GM12891 (cell line): ENCODE data around the gene F12.

ENCODE experiments used
- PAX5 ChIP-seq: IDR thresholded peaks from 2 replicates; pipeline ENCODE4 v1.6.1; 2011; ENCODE audit warnings: low read length, moderate library complexity, mild to moderate bottlenecking; ENCODE audit not compliant: insufficient read depth, severe bottlenecking
- POLR2A ChIP-seq: IDR thresholded peaks from 2 replicates; pipeline ENCODE4 v1.6.1; 2011; ENCODE audit warnings: low read depth, low read length, control low read depth
- POLR2AphosphoS5 ChIP-seq: IDR thresholded peaks from 2 replicates; pipeline ENCODE4 v1.6.1; 2011; ENCODE audit warnings: low read depth, low read length, control low read depth
- SPI1 ChIP-seq: IDR thresholded peaks from 2 replicates; pipeline ENCODE4 v1.6.1; 2011; ENCODE audit warnings: low read depth, low read length, control low read depth
- TAF1 ChIP-seq: IDR thresholded peaks from 2 replicates; pipeline ENCODE4 v1.6.1; 2011; ENCODE audit warnings: low read depth, low read length, control low read depth

DNA sequence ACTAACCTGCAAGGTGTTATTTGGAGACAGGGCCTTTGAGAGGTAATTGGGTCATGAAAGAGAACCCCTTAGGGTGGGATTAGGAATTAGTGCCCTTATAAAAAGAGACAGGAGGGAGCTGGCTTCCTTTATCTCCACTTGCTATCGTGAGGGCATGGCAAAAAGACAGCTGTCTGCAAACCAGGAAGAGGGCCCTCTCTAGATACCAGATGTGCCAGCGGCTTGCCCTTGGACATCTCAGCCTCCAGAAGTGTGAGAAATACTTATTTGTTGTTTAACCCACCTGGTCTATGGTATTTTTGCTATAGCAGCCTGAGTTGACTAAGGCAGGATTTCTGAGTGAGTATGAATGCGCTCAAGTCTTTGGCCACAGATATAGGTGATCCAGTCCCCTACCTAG lies 52.6 kb downstream of the F12 start:
- TF ChIP-seq POLR2A (no peak), POLR2AphosphoS5 (no peak), TAF1 (no peak), SPI1 (no peak), PAX5 (no peak)
